ENCODE measurements around the gene BCAS3.

GRCh38 chr17:61130330-61130729, 452.7 kb downstream of the BCAS3 start:
- TF ChIP-seq CTCF (IDR thresholded peaks at IDR 0.05) (no peak), POLR2A (IDR thresholded peaks at IDR 0.05) (no peak)

Measured in lower leg skin (tissue), 3 donors.